HG02840 (cell line): ENCODE measurements around the gene OR1L8.

Experiments
- ATAC-seq: cut with Tn5 transposase; IDR thresholded peaks from one replicate; pipeline ENCODE4 v1.9.1; 2021; ENCODE audit warnings: mild to moderate bottlenecking, moderate library complexity, moderate number of reproducible peaks; ENCODE audit not compliant: unreplicated experiment, low FRiP score

The OR1L8 gene

GRCh38 chr9:122518841-122519240 lies 64.3 kb downstream of the OR1L8 start, which contains the start of gene OR1J4:
TSS of gene OR1J4 (plus strand) at chr9:122519141. CDS start at chr9:122519141, 0 bp downstream.
- no peak for ATAC-seq

- no peak for ATAC-seq
Measured at GRCh38 chr9:122518226-122518625, 65.0 kb downstream of the OR1L8 start.
